ENCODE data around the gene TNS4. TPM values are rescaled to one million over a fixed set of nuclear protein-coding genes. Genes with fewer than 3 reads are reported as not detected.

Gene TNS4
- total and polyA plus RNA-seq, 4 experiments from 2014 or later = 0.18 to 1.8 (median 0.29) TPM

GRCh38 chr17:40536295-40537171 lies 35.1 kb upstream of the TNS4 start:
- no peaks in the 10 kb centered on the region for H3K27me3 ChIP-seq (ENCODE audit: insufficient read depth, low read length)
- DNase-seq = no peak
- Mint-ChIP-seq H3K4me3 (peak overlapping the region in 3 of 8 donors; percentile 6 to 67 (median 51)), H3K27ac (peak overlapping the region; percentile 65 to 100 (median 88)), H3K36me3 (peaks cover 0 to 10% of the 10 kb centered on the region in 2 donors), H3K27me3 (peaks cover 0 to 6% of the 10 kb centered on the region in 2 donors), H3K9me3 (peaks cover 0 to 7% (median 3%) of the 10 kb centered on the region in 8 donors), H3K4me1 (peaks cover 68 to 97% (median 84%) of the 10 kb centered on the region in 4 donors)
- POLR2A ChIA-PET (ENCODE audit: partially characterized antibody) = interaction anchor here (1.0 to 24.9 kb wide), 6 partner anchors 16 to 134 kb away, joined by 3 to 1088 read pairs (median 4); partner anchors contain the start of genes CCR7 and TOP2A
- H3K36me3 ChIP-seq (ENCODE audit: insufficient read depth, low read length) = no peaks in the 10 kb centered on the region
- H3K4me3 ChIP-seq (ENCODE audit: low read length in 2 of 2) = no peak overlapping the region
- no peaks in the 10 kb centered on the region for H3K9me3 ChIP-seq (ENCODE audit: control insufficient read depth in 1 of 2, low read length in 2 of 2)
- H3K4me1 ChIP-seq (ENCODE audit: insufficient read depth, low read length) = peaks cover 90% of the 10 kb centered on the region
- CTCF ChIA-PET (ENCODE audit: partially characterized antibody) = interaction anchor here (8.4 to 19.9 kb wide), 4 partner anchors 20 to 93 kb away, joined by 91 to 512 read pairs (median 154); partner anchors contain the start of genes CCR7 and IGFBP4
- intact Hi-C loops (cut with micrococcal nuclease) = loop anchor here (10.0 kb wide), 1 partner anchor 332 kb away; no protein-coding TSS in a partner anchor
- H3K27ac ChIP-seq (ENCODE audit: low read depth, low read length) = no peak overlapping the region

GRCh38 chr17:40535924-40536294 lies 34.5 kb upstream of the TNS4 start:
- no peaks in the 10 kb centered on the region for H3K9me3 ChIP-seq (ENCODE audit: control insufficient read depth in 1 of 2, low read length in 2 of 2)
- peaks cover 0 to 2% of the 10 kb centered on the region in 2 donors for H3K27me3 Mint-ChIP-seq
- CTCF ChIA-PET (ENCODE audit: partially characterized antibody) = interaction anchor here (0.8 to 19.9 kb wide), 11 partner anchors 18 to 228 kb away, joined by 3 to 512 read pairs (median 43); partner anchors contain the start of genes CCR7 and IGFBP4
- H3K4me3 Mint-ChIP-seq = peak overlapping the region in 2 of 8 donors; percentile 51 to 67
- H3K4me3 ChIP-seq (ENCODE audit: low read length in 2 of 2) = no peak overlapping the region
- peaks cover 90% of the 10 kb centered on the region for H3K4me1 ChIP-seq (ENCODE audit: insufficient read depth, low read length)
- POLR2A ChIA-PET (ENCODE audit: partially characterized antibody) = interaction anchor here (1.1 to 24.9 kb wide), 4 partner anchors 17 to 133 kb away, joined by 3 to 1088 read pairs (median 4); partner anchors contain the start of gene CCR7
- peaks cover 68 to 97% (median 83%) of the 10 kb centered on the region in 4 donors for H3K4me1 Mint-ChIP-seq
- peaks cover 0 to 7% (median 3%) of the 10 kb centered on the region in 8 donors for H3K9me3 Mint-ChIP-seq
- no peak overlapping the region for H3K27ac ChIP-seq (ENCODE audit: low read depth, low read length)
- peak overlapping the region; percentile 65 to 100 (median 88) for H3K27ac Mint-ChIP-seq
- H3K27me3 ChIP-seq (ENCODE audit: insufficient read depth, low read length) = no peaks in the 10 kb centered on the region
- H3K36me3 ChIP-seq (ENCODE audit: insufficient read depth, low read length) = no peaks in the 10 kb centered on the region
- intact Hi-C loops (cut with micrococcal nuclease) = loop anchor here (10.0 kb wide), 1 partner anchor 331 kb away; no protein-coding TSS in a partner anchor
- peaks cover 0 to 4% of the 10 kb centered on the region in 2 donors for H3K36me3 Mint-ChIP-seq
- DNase-seq = no peak

- POLR2A ChIA-PET (ENCODE audit: partially characterized antibody) = interaction anchor here (0.9 to 24.9 kb wide), 7 partner anchors 16 to 177 kb away, joined by 3 to 1088 read pairs (median 22); partner anchors contain the start of genes CCR7 and IGFBP4
- intact Hi-C loops (cut with micrococcal nuclease) = loop anchor here (10.0 kb wide), 1 partner anchor 331 kb away; no protein-coding TSS in a partner anchor
- H3K27ac Mint-ChIP-seq = peak overlapping the region in 6 of 7 donors; percentile 88 to 100 (median 98)
- no peaks in the 10 kb centered on the region for H3K27me3 ChIP-seq (ENCODE audit: insufficient read depth, low read length)
- peak overlapping the region in 1 of 8 donors; percentile 67 for H3K4me3 Mint-ChIP-seq
- no peaks in the 10 kb centered on the region for H3K36me3 ChIP-seq (ENCODE audit: insufficient read depth, low read length)
- H3K27ac ChIP-seq (ENCODE audit: low read depth, low read length) = no peak overlapping the region
- peaks cover 0 to 2% of the 10 kb centered on the region in 2 donors for H3K27me3 Mint-ChIP-seq
- peaks cover 90% of the 10 kb centered on the region for H3K4me1 ChIP-seq (ENCODE audit: insufficient read depth, low read length)
- DNase-seq = no peak
- CTCF ChIA-PET (ENCODE audit: partially characterized antibody) = interaction anchor here (0.8 to 19.9 kb wide), 14 partner anchors 18 to 233 kb away, joined by 3 to 512 read pairs (median 35); partner anchors contain the start of genes CCR7 and IGFBP4
- H3K9me3 Mint-ChIP-seq = peaks cover 0 to 7% (median 3%) of the 10 kb centered on the region in 8 donors
- H3K36me3 Mint-ChIP-seq = peaks cover 0 to 4% of the 10 kb centered on the region in 2 donors
- peaks cover 68 to 97% (median 84%) of the 10 kb centered on the region in 4 donors for H3K4me1 Mint-ChIP-seq
- H3K4me3 ChIP-seq (ENCODE audit: low read length in 2 of 2) = no peak overlapping the region
- H3K9me3 ChIP-seq (ENCODE audit: control insufficient read depth in 1 of 2, low read length in 2 of 2) = no peaks in the 10 kb centered on the region
Measured at GRCh38 chr17:40535438-40535837, 34.0 kb upstream of the TNS4 start.

GRCh38 chr17:40534371-40535189 lies 33.2 kb upstream of the TNS4 start:
- peak overlapping the region in 1 of 8 donors; percentile 32 for H3K4me3 Mint-ChIP-seq
- CTCF ChIA-PET (ENCODE audit: partially characterized antibody) = interaction anchor here (0.7 to 19.9 kb wide), 29 partner anchors 8 to 232 kb away, joined by 3 to 512 read pairs (median 7); partner anchors contain the start of genes CCR7, IGFBP4 and TOP2A
- intact Hi-C loops (cut with micrococcal nuclease) = loop anchor here (5.0 to 10.0 kb wide), 2 partner anchors 232 to 330 kb away; no protein-coding TSS in a partner anchor

GRCh38 chr17:40533896-40534295 lies 32.5 kb upstream of the TNS4 start:
- H3K27ac Mint-ChIP-seq = peak overlapping the region; percentile 93 to 100 (median 98)
- H3K27me3 Mint-ChIP-seq = peaks cover 0 to 2% of the 10 kb centered on the region in 2 donors
- H3K4me1 Mint-ChIP-seq = peaks cover 61 to 94% (median 76%) of the 10 kb centered on the region in 4 donors
- peaks cover 90% of the 10 kb centered on the region for H3K4me1 ChIP-seq (ENCODE audit: insufficient read depth, low read length)
- CTCF ChIA-PET (ENCODE audit: partially characterized antibody) = interaction anchor here (0.6 to 19.9 kb wide), 39 partner anchors 9 to 236 kb away, joined by 3 to 512 read pairs (median 6); partner anchors contain the start of genes CCR7, IGFBP4 and TOP2A
- H3K36me3 Mint-ChIP-seq = peaks cover 0 to 4% of the 10 kb centered on the region in 2 donors
- no peaks in the 10 kb centered on the region for H3K27me3 ChIP-seq (ENCODE audit: insufficient read depth, low read length)
- POLR2A ChIA-PET (ENCODE audit: partially characterized antibody) = interaction anchor here (0.7 to 24.9 kb wide), 30 partner anchors 11 to 394 kb away, joined by 3 to 1088 read pairs (median 8); partner anchors contain the start of genes CASC3, CCR7, GJD3 and IGFBP4
- intact Hi-C loops (cut with micrococcal nuclease) = loop anchor here (1.0 to 10.0 kb wide), 11 partner anchors 7 to 329 kb away; partner anchors contain the start of genes IGFBP4 and TOP2A
- H3K27ac ChIP-seq (ENCODE audit: low read depth, low read length) = peak overlapping the region; percentile 47
- peak overlapping the region in 1 of 2 donors; percentile 50 for H3K4me3 ChIP-seq (ENCODE audit: low read length in 2 of 2)
- H3K36me3 ChIP-seq (ENCODE audit: insufficient read depth, low read length) = no peaks in the 10 kb centered on the region
- no peak for DNase-seq
- no peaks in the 10 kb centered on the region for H3K9me3 ChIP-seq (ENCODE audit: control insufficient read depth in 1 of 2, low read length in 2 of 2)
- peaks cover 0 to 7% (median 3%) of the 10 kb centered on the region in 8 donors for H3K9me3 Mint-ChIP-seq
- peak overlapping the region in 7 of 8 donors; percentile 70 to 95 (median 80) for H3K4me3 Mint-ChIP-seq

More at GRCh38 chr17:40534371-40535189, 33.2 kb upstream of the TNS4 start:
- no peaks in the 10 kb centered on the region for H3K36me3 ChIP-seq (ENCODE audit: insufficient read depth, low read length)
- peak overlapping the region in 1 of 2 donors; percentile 50 for H3K4me3 ChIP-seq (ENCODE audit: low read length in 2 of 2)
- Mint-ChIP-seq H3K4me1 (peaks cover 64 to 97% (median 79%) of the 10 kb centered on the region in 4 donors), H3K27ac (peak overlapping the region; percentile 93 to 100 (median 98)), H3K9me3 (peaks cover 0 to 7% (median 3%) of the 10 kb centered on the region in 8 donors), H3K27me3 (peaks cover 0 to 2% of the 10 kb centered on the region in 2 donors), H3K36me3 (peaks cover 0 to 4% of the 10 kb centered on the region in 2 donors)
- peak overlapping the region; percentile 47 for H3K27ac ChIP-seq (ENCODE audit: low read depth, low read length)
- no peaks in the 10 kb centered on the region for H3K27me3 ChIP-seq (ENCODE audit: insufficient read depth, low read length)
- peaks cover 90% of the 10 kb centered on the region for H3K4me1 ChIP-seq (ENCODE audit: insufficient read depth, low read length)
- no peaks in the 10 kb centered on the region for H3K9me3 ChIP-seq (ENCODE audit: control insufficient read depth in 1 of 2, low read length in 2 of 2)
- POLR2A ChIA-PET (ENCODE audit: partially characterized antibody) = interaction anchor here (0.7 to 24.9 kb wide), 17 partner anchors 12 to 220 kb away, joined by 3 to 1088 read pairs (median 15); partner anchors contain the start of genes CCR7, IGFBP4 and TOP2A
- DNase-seq = no peak
